NCI-H1105 (cell line): ENCODE measurements around the gene WDR45B.

Source experiments
- DNase-seq: peaks from one replicate; lab custom pipeline; 2025; lab: John Stamatoyannopoulos, UW

The WDR45B gene

GRCh38 chr17:82677353-82677925 is 29.2 kb upstream of the WDR45B start:
- DNase-seq = no peak

GRCh38 chr17:82675476-82676245 is 27.4 kb upstream of the WDR45B start:
- no peak for DNase-seq

GRCh38 chr17:82674656-82675475 is 26.6 kb upstream of the WDR45B start:
- DNase-seq = no peak

- DNase-seq = no peak
Observed at GRCh38 chr17:82670661-82671450, 22.6 kb upstream of the WDR45B start.

GRCh38 chr17:82668631-82669099 is 20.4 kb upstream of the WDR45B start:
- no peak for DNase-seq

- DNase-seq = no peak
Observed at GRCh38 chr17:82668024-82668630, 19.9 kb upstream of the WDR45B start.

- no peak for DNase-seq
Observed at GRCh38 chr17:82667668-82668000, 19.4 kb upstream of the WDR45B start.

- no peak for DNase-seq
Observed at GRCh38 chr17:82666931-82667667, 18.9 kb upstream of the WDR45B start.

GRCh38 chr17:82665891-82666290 is 17.6 kb upstream of the WDR45B start:
- no peak for DNase-seq

- no peak for DNase-seq
Observed at GRCh38 chr17:82665217-82665616, 17.0 kb upstream of the WDR45B start.

GRCh38 chr17:82664701-82665182 is 16.5 kb upstream of the WDR45B start:
- no peak for DNase-seq

- DNase-seq = no peak
Observed at GRCh38 chr17:82664276-82664575, 16.0 kb upstream of the WDR45B start.

GRCh38 chr17:82663381-82664275 is 15.4 kb upstream of the WDR45B start:
- no peak for DNase-seq

GRCh38 chr17:82662711-82663261 is 14.5 kb upstream of the WDR45B start:
- DNase-seq = no peak

- no peak for DNase-seq
Observed at GRCh38 chr17:82661717-82662683, 13.8 kb upstream of the WDR45B start.

- DNase-seq = no peak
Observed at GRCh38 chr17:82659886-82660285, 11.6 kb upstream of the WDR45B start.

- DNase-seq = no peak
Observed at GRCh38 chr17:82658796-82659452, 10.7 kb upstream of the WDR45B start.

- DNase-seq = no peak
Observed at GRCh38 chr17:82658331-82658730, 10.1 kb upstream of the WDR45B start.
